OCI-M2 (cell line): ENCODE measurements around the gene PITX3.
A peak's percentile ranks its signal among the peaks of the same experiment; 100 is the strongest.

Source experiments
- DNase-seq: peaks from one replicate; lab custom pipeline; 2025; ENCODE audit not compliant: unreplicated experiment; lab: John Stamatoyannopoulos, UW

Gene PITX3

DNA sequence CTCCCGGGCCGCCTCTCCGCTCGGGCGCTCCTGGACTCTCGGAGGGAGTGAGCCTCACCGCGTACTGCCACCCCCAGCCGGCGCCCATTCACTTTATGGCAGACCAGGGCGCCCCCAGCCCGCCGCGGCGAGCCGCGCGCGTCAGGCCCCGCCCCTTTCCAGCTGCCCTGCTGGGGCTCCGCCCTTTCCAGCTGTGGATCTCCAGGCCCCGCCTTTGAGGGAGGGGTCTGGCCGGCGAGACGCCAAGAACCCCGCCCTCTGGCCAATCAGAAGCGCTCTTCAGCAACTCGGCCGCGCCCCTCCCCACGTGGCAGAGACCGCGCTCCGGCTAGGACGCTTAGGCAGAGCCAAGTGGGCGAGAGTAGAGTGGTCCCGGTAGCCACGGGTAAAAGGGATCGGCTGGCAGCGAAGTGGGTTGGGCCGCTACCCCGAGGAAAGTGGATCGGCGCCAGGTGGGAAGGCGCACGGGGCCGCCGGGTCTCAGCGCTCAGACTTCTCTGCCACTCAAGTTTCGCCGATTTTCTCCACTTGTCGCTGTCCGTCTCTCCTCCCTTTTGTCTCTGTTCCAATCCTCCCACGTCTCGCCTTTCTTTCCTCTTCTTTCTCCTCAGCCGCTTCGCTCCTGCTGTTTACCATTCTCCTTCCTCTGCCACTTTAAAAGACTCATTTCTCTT lies at the start of gene PITX3:
PITX3 (minus strand) TSS at position 69 of the 674 bp plus-strand sequence. CDS start 9,432 bp downstream, outside the sequence.
- DNase-seq, result peak; percentile 84

DNA sequence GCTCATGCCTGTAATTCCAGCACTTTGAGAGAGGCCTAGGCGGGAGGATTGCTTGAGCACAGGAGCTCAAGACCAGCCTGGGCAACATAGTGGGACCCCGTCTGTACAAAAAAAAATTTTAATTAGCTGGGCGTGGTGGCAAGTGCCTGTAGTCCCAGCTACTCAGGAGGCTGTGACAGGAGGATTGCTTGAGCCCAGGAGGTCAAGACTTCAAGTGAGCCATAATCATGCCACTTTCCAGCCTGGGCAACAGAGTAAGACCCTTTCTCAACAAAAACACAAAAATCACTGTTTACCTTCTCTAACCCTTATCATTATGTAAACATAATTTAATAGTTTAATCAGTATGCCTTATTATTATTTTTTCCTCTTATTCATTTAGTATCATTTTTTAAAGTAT lies 48.5 kb upstream of the PITX3 start:
- DNase-seq, result no peak

DNA sequence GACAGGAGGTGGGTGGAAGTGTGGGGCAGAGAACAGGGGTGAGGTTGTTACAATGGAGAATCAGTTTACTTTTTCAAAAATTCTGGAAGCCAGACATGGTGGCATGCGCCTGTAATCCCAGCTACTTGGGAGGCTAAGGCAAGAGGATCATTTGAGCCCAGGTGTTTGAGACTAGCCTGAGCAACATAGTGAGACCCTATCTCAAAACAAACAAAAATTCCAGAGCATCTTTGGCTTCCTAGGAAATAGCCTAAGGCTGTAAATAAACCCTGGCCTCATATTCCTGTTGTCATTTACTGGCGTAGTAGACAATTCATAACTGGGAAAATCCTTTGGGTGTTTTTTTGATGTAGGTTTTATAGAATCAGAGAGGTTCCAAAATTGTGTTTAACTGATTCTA lies 48.0 kb upstream of the PITX3 start:
- no peak for DNase-seq

DNA sequence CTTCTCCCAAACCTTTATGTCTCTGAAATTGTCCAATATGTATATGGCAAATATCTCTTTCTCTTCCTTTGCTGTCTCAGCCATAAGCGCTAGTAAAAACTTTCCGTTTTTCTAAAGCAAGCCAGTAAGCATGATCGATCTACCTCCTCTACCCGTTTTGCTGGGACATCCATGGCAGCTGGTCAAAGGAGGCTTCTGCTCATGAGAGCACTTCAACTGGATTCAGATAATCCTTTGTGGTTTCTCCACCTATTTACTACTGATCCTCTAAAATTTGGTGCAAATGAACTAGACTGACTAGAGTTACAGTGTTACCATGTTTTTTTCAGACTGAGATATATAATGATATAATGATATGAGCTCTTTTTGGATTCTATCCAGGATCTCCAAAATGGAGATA lies 46.7 kb upstream of the PITX3 start:
- no peak for DNase-seq

DNA sequence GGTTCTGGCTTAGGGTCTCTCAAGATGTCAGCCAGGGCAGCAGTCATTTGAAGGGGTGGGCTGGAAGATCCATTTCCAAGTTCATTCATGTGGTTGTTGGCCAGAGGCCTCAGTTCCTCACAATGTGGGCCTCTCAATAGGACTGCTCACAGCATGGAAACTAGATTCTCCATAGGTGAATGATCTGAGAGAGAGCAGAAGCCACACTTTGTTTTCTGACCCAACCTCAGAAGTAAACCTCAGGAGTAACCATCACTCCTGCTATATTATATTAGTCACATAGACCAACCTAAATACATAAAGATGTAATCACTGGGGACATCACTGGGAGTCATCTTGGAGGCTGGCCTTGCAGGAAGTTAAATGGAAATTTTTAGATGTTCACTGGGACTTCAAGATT lies 46.2 kb upstream of the PITX3 start:
- DNase-seq, result no peak

DNA sequence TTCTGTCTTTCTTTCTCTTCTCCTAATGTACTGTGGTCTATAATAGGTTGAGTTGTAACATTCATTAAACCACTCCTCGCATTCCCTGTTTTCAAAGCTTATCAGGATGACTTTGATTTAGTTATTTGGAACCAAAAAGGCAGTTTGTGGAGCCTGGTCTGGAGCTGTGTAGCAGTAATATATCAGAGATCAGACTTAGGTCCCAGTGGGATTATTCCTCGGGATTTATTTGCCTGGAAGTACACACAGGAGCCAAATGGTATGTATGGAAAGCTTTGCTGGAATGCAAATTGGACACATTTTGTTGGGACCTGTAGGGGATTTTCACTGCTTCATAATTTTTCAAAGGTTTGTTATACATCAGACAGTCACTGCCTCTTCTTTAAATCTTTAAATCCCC lies 44.9 kb upstream of the PITX3 start:
- DNase-seq, result no peak

DNA sequence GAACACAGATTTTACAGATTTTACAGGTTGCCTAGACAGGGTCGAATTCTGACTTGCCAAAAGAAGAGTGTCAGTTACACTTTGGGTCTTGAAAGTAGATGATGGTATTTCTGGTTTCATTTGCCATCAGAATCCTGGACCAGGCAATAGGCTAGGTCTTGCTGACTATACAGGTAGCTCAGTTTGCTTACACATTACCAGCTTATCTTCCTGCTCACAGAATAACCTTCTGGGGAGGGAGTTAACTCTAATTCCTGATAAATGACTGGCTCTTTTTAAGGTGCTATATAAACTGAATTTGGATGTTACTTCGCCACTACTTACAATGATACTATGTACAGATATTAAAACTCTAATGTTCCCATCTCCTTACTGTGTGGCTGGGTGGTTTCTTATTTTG lies 43.8 kb upstream of the PITX3 start:
- DNase-seq, result no peak

DNA sequence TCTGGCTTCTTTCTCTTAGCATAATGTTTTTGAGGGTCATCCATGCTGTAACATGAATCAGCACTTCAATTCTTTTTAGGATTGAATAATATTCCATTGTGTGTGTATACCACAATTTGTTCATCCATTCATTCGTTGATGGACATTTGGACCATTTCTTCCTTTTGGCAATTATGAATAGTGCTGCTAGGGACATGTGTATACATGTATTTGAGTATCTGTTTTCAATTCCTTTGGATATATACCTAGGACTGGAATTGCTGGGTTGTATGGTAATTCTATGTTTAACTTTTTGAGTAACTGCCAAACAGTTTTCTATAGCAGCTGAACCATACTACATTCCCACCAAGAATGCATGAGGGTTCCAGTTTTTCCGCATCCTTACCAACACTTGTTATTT lies 43.2 kb upstream of the PITX3 start:
- DNase-seq, result no peak

DNA sequence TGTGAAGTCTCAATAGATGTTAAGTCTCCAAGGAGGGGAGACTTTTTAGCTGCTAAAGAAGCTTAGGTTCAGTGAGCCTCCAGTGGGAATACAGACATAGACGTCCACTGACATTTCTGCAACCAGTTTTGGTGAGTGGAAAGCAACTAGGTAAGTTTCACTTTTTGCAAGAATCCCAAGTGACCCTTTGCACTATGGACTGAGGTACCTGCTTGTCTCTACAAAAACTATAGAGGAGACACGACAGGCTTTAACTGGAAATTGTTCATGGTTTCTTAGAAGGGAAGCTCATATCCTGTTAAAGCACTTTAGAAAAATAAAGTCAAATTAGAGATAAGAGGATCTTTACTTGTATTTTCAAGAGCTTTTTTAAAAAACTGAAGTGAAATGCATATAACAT lies 42.6 kb upstream of the PITX3 start:
- DNase-seq, result no peak

DNA sequence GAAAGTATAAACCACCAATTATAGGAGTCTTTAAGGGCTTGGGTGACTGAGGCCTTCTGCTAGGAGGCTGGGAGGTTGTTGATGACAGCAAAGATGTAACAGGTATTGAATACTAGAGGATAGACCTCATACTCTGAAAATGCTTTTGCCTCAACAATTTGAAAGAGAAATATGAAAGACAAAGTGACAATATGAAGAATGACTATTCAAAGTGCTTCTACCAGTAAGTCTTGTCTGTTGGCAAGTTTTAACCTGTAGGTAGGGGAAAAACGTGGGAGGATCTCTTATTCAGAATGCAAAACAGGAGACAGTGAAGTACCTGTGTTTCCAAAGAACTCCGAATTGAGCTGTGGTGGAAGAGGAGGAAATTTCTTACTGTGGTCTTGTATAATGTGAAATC lies 42.2 kb upstream of the PITX3 start:
- no peak for DNase-seq

DNA sequence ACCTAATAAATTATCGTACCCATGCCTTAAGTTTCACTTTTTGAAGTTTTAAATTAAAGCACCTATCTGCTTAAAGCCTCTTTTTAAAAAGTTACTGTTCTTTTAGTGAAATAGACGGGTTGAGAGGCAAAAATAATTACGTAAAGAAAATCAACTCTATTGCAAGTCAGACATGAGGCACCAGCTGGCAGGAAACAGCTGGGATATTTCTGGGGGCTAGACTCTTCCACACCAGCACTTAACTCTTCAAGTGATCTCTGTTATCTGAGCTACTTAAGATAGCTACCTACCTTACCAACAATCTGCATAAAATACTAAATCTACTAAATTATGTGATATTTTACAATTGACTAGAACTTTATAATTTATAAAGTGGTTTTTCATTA lies 39.8 kb upstream of the PITX3 start:
- no peak for DNase-seq

DNA sequence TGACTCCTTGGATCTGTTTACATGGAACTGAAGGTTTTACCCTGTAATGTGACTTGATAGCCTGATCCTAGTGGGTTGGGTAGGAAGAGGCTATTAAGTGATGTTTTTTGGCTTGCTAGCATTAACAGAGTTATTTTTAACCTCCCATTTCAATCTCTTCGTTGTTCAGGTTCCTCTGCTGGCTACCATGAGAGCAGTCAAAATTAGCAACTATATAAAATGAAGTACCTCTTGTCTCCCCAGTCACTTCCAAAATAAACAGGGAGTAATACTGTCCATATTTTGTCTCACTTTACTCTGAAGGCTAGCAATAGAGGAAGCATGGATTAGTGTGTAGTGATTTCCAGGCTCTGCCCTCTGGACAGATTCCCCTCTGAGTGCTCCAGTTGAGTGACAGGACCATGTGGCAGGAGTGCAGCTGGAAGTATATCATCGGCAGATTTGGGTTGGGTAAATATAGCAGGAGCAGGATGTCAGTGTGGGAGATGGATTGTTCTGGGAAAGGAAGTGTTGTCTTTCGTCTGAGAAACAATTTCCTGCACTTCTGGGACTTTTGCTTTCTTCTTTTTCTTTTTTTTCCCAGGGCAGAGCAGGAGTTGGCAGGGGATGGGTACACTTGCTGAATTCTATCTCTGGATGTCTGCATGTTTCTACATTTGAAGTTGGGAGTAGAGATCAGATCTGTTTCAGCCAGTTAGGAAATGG lies 39.2 kb upstream of the PITX3 start:
- DNase-seq, result no peak

DNA sequence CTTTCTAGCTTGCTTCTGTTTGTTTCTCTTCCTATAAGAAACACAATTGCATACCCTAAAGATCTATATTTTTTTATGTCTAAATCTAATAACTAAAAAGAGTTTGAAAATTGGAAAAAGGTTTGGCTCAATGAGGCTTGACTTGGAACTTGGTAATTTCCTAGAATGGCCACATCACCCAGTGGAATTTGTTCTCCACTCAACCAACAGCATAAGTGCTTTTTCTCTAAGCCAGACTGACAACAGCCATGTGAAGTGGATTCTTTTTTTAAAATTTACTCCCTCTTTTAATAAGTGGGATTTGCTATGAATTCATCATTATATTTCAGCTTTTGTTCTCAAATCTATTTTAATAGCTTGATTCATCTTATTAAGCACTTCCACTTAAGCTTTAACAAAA lies 37.8 kb upstream of the PITX3 start:
- no peak for DNase-seq

DNA sequence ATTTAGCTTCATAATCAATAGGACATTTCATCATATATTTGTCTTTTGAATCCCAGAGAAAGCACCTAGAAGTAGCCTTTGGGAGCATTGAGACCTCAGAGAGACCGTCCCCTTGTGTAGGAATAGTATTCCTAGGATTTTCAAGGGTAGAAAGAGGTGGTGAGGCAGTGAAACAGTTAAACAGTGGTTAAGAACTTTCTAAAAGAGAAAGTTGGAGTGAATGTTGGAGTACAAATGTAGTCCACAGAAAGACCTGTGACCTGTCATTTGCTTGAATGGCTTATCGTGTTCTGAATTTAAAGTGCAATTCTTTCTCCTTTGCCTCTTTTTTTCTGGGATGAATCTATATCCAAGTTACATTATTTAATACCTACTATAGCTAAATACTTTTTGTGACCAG lies 34.0 kb upstream of the PITX3 start:
- DNase-seq, result no peak

DNA sequence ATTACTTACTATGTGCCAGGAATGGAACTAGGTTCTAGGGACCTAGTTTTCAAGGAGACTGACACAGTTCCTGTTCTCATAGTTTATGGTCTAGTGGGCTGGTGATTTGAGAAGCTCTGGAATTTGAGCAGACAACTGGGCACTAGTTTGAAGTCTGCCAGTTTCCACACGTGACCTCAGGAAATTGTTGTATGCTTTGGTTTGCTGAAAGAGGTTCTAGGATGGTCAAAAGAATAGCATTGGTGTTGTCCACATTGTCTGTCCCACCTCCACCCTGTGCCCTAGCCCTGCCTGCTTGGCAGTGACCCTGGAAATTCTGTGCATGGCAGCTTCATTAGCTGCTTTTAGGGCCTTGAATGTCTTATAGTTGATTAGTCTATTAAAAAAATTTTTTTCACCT lies 32.8 kb upstream of the PITX3 start:
- DNase-seq, result no peak

DNA sequence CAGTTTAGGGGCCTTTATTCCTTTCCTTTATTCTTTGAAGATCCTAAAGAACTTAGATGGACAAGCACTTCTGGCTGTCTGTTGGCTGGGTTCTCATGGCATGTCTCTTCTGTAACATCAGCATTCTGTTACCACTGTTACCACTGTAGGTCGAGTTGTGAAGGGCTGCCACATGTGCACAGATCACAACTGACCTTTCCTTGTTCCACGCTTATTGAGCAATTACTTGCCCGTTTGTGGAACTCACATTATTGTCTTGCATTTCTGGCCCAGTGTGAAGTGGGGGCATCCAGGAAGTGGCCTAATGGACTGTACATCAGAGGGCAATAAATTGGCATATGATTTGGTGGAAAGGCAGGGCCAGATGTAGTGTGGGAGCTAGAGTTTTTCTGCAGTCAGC lies 27.7 kb upstream of the PITX3 start:
- DNase-seq, result no peak

DNA sequence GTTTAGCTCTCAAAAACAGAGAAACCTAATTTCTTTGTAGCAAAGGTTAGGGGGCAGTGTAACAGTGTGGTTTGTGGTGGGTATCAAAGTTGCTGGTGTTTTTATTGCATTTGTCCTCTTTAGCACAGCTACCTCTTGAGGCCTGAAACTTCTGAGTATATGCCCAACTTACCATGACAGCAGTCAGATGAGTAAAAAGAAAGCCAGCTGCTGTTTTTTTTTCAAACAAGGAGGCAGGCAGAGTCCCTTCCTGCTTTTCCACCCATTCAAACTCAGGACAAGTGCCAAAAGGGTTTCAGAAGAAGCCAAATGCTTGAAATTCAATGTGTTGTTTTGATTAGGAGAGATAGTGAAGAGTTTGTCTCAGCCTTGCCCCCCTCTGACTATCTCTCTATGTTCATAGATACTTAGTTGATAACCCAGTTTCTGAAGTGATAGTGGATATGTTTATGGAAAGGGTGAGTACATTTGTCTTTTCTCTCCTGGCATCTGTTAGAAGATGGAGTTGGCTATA lies 27.1 kb upstream of the PITX3 start:
- no peak for DNase-seq

DNA sequence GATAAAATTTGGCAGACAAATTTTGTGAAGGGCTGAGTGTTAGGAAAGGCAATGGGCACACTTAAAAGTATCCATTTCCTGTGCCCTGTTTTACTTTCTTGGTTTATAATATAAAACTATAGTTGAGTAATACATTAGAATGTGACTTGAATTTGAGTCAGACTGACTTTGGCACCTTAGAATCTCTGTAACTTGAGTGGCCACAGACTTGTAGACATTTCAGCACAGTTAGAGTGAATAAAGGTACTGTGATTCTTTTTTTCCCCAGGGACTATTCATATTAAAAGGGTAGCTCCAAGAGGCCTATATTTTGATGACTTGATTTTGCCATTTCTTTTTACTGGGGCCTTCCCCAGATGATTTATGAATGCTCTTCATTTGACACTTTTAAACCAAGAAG lies 26.4 kb upstream of the PITX3 start:
- no peak for DNase-seq

DNA sequence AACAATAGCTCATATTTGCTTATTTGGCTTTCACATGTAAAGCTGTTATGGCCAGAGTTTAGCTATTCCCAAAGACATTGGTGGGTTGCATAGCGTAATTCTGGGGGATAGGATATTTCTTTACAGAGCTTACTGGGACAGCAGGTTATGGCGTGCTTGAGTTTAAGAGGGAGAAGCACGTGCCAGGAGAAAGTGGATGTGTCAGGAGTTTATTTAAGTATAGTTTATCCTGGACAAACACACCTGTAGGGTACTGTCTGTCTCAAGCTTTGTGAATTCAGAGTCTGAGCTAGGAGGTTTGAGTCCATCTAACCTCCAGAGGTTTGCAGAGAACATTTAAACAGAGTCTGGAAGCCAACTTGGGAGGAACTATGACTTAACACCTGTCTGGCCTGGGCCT lies 25.4 kb upstream of the PITX3 start:
- DNase-seq, result no peak

DNA sequence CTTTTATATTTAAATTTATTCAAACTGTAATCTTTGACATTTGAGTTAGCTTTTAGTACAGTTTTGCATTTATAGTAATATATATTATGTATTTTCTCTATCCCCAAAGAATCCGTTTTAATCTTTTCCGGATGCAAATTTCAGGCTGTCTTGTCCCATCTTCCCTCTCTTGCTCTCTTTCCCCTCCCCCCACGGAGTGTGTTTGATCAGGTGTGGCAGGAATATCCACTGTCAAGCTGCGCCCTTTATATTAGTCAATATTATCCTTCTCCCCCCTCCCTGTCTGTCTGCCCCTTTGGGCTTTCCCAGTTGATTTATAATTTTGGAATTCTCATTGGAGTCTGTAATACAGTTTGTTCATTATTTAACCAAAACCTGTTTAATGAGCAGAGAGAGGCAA lies 23.1 kb upstream of the PITX3 start:
- no peak for DNase-seq

DNA sequence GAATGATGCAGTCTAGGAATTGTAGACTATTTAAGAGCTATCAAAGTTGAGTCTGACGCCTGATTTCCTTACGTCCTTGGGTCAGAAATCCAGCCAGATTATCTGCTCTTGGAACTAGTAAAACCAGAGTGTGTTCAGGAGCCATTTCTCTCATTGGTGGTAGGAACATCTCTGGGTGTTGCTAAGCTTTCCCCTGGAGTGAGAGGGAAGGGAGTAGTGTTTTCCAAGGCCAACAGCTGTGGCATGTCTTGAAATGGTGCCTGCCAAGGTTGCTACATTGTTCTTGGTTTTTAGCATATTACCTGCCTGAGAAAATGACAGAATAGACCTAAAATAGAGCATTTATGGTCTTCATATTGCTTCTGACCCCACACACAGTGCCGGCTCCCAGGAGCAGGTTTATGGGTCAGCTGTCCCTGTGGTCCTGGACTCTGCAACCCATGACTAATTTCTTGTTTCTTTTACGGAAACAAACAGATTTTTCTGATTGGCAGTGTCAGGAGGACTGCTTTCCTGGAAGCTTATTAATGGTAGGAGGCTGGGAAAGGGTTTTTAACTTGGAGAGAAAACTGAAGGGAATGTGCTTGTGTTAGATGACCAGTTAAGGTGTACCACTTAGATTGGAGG lies 21.5 kb upstream of the PITX3 start:
- no peak for DNase-seq

DNA sequence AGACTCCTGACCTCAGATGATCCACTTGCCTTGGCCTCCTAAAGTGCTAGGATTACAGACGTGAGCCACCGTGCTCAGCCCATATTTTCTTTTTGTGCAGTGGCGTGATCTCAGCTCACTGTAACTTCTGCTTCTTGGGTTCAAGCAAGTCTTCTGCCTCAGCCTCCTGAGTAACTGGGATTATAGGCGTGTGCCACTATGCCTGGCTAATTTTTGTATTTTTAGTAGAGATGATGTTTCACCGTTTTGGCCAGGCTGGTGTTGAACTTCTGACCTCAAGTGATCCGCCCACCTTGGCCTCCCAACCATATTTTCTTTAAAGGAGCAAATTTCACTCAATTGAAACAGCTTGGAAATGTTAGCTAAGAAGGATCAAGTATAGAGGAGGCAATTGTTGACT lies 20.5 kb upstream of the PITX3 start:
- no peak for DNase-seq
